GM06990 (cell line): ENCODE results near the gene ZNF24.

Source experiments
- DNase-seq: peaks from one replicate; pipeline ENCODE4 v3.0.0-alpha.2; 2011; ENCODE audit not compliant: insufficient read length; ENCODE audit errors: extremely low read depth
- H3K27me3 ChIP-seq: replicated peaks from 2 replicates; pipeline ENCODE4 v1.6.0; 2011; ENCODE audit warnings: low read length; ENCODE audit not compliant: control insufficient read depth, insufficient read depth
- H3K36me3 ChIP-seq: 2 replicates; pipeline ENCODE4 v1.5.1; 2011; ENCODE audit warnings: low read length; ENCODE audit not compliant: control insufficient read depth, insufficient read depth
- H3K4me3 ChIP-seq: replicated peaks from 2 replicates; pipeline ENCODE4 v1.5.1; 2011; ENCODE audit warnings: low read depth, mild to moderate bottlenecking, control low read depth, low read length
- CTCF ChIP-seq: IDR thresholded peaks from 2 replicates; pipeline ENCODE4 v1.5.1; 2011; ENCODE audit warnings: low read length, control low read depth, mild to moderate bottlenecking, inconsistent platforms; ENCODE audit not compliant: insufficient read depth, poor library complexity, severe bottlenecking

Gene ZNF24

GRCh38 chr18:35369126-35369525 lies 24.9 kb upstream of the ZNF24 start:
- H3K4me3 ChIP-seq, result no peak overlapping the region
- H3K36me3 ChIP-seq, result no peaks in the 10 kb centered on the region
- DNase-seq, result no peak
- H3K27me3 ChIP-seq, result no peaks in the 10 kb centered on the region
- TF ChIP-seq CTCF, result no peak

GRCh38 chr18:35368595-35368994 lies 24.4 kb upstream of the ZNF24 start:
- Histone ChIP-seq H3K36me3 (no peaks in the 10 kb centered on the region), H3K4me3 (no peak overlapping the region), H3K27me3 (no peaks in the 10 kb centered on the region)
- no peak for DNase-seq
- no peak for TF ChIP-seq CTCF

GRCh38 chr18:35362531-35362930 lies 18.3 kb upstream of the ZNF24 start:
- no peak for DNase-seq
- H3K27me3 ChIP-seq, result no peaks in the 10 kb centered on the region
- TF ChIP-seq CTCF, result no peak
- H3K4me3 ChIP-seq, result no peak overlapping the region
- H3K36me3 ChIP-seq, result no peaks in the 10 kb centered on the region

- H3K27me3 ChIP-seq, result no peaks in the 10 kb centered on the region
- no peak overlapping the region for H3K4me3 ChIP-seq
- no peak for TF ChIP-seq CTCF
- no peaks in the 10 kb centered on the region for H3K36me3 ChIP-seq
- DNase-seq, result no peak
Observed at GRCh38 chr18:35361570-35362321, 17.5 kb upstream of the ZNF24 start.

GRCh38 chr18:35355140-35355618 lies 11.0 kb upstream of the ZNF24 start:
- H3K4me3 ChIP-seq, result no peak overlapping the region
- DNase-seq, result no peak

More at GRCh38 chr18:35355140-35355618, 11.0 kb upstream of the ZNF24 start:
- H3K27me3 ChIP-seq, result no peaks in the 10 kb centered on the region
- H3K36me3 ChIP-seq, result no peaks in the 10 kb centered on the region
- peak; percentile 68 for TF ChIP-seq CTCF
